SK-N-SH (cell line): Measurements from ENCODE around the gene ADD1. TPM values are rescaled to one million over a fixed set of nuclear protein-coding genes. Genes with fewer than 3 reads are reported as not detected.
A peak's percentile ranks its signal among the peaks of the same experiment; 100 is the strongest.

Experiments used
- CTCF ChIA-PET: fragments of 300-600, 350-600 bp; formaldehyde crosslinking; extraction: SDS; loops from one replicate; lab custom pipeline; 2021; lab: Yijun Ruan, JAX
- POLR2A ChIA-PET: fragments of 350-600 bp; sonication (Branson Sonifier 250); formaldehyde crosslinking; extraction: SDS; loops from one replicate; lab custom pipeline; 2020; ENCODE audit warnings: antibody characterized with exemption, inconsistent platforms; lab: Yijun Ruan, JAX
- DNase-seq: peaks from one replicate; pipeline ENCODE4 v3.0.0; 2012
- H2AFZ ChIP-seq: fragments of 200-600 bp; sonication (generic); 2 replicates; pipeline ENCODE4 v1.8.1; 2016; ENCODE audit warnings: antibody characterized with exemption, mild to moderate bottlenecking, low read depth
- H3F3A ChIP-seq: fragments of 200-600 bp; sonication (generic); replicated peaks from 2 replicates; pipeline ENCODE3; 2016; ENCODE audit warnings: antibody characterized with exemption, mild to moderate bottlenecking; ENCODE audit not compliant: insufficient read depth
- H3K27ac ChIP-seq, 2 experiments: fragments of 200-500 bp in 1 of 2; fragments of 200-600 bp in 1 of 2; sonication (Bioruptor generic) in 1 of 2; sonication (generic), shearing (Covaris generic) in 1 of 2; 2 replicates each; pipeline versions ENCODE4 v1.5.1 to v1.6.1; 2014 to 2016; ENCODE audit warnings: low read depth in 2 of 2, inconsistent platforms in 1 of 2, low read length in 1 of 2, mild to moderate bottlenecking in 1 of 2, mixed read lengths in 1 of 2
- H3K27me3 ChIP-seq: fragments of 200-600 bp; sonication (generic), shearing (Covaris generic); 2 replicates; pipeline ENCODE4 v1.6.1; 2016; ENCODE audit warnings: mixed run types; ENCODE audit not compliant: insufficient read depth
- H3K36me3 ChIP-seq, 2 experiments: fragments of 200-500 bp in 1 of 2; fragments of 200-600 bp in 1 of 2; sonication (Bioruptor generic) in 1 of 2; sonication (generic) in 1 of 2; replicated peaks in 1 of 2; 2 replicates each; pipeline versions ENCODE3 to v1.5.1; 2014 to 2016; ENCODE audit warnings: low read length in 1 of 2, mild to moderate bottlenecking in 1 of 2; ENCODE audit not compliant: insufficient read depth in 2 of 2, control insufficient read depth in 1 of 2
- H3K4me1 ChIP-seq, 2 experiments: fragments of 200-500 bp in 1 of 2; fragments of 200-600 bp in 1 of 2; sonication (Bioruptor generic) in 1 of 2; sonication (generic), shearing (Covaris generic) in 1 of 2; 2 replicates each; pipeline versions ENCODE4 v1.5.1 to v1.6.1; 2014 to 2016; ENCODE audit warnings: low read depth in 1 of 2, low read length in 1 of 2, mixed run types in 1 of 2; ENCODE audit not compliant: insufficient read depth in 2 of 2, control insufficient read depth in 1 of 2
- H3K4me2 ChIP-seq: fragments of 200-600 bp; sonication (generic), shearing (Covaris generic); 2 replicates; pipeline ENCODE4 v1.6.1; 2017; ENCODE audit warnings: mixed run types
- H3K4me3 ChIP-seq, 2 experiments: fragments of 200-500 bp in 1 of 2; fragments of 200-600 bp in 1 of 2; sonication (Bioruptor generic) in 1 of 2; sonication (generic), shearing (Covaris generic) in 1 of 2; 2 replicates each; pipeline versions ENCODE4 v1.5.1 to v1.8.1; 2014 to 2016; ENCODE audit warnings: low read depth in 2 of 2, inconsistent platforms in 1 of 2, low read length in 1 of 2, mild to moderate bottlenecking in 1 of 2, mixed read lengths in 1 of 2, moderate library complexity in 1 of 2
- H3K79me2 ChIP-seq: fragments of 200-600 bp; sonication (generic); 2 replicates; pipeline ENCODE4 v1.8.1; 2017; ENCODE audit warnings: mild to moderate bottlenecking; ENCODE audit not compliant: insufficient read depth
- H3K9ac ChIP-seq: fragments of 200-600 bp; sonication (generic); 2 replicates; pipeline ENCODE4 v1.6.1; 2017; ENCODE audit warnings: mixed run types
- H3K9me2 ChIP-seq: fragments of 200-600 bp; sonication (generic); 2 replicates; pipeline ENCODE4 v1.6.1; 2017; ENCODE audit warnings: mixed run types
- H3K9me3 ChIP-seq: fragments of 200-600 bp; sonication (generic); 2 replicates; pipeline ENCODE4 v1.6.1; 2017; ENCODE audit warnings: mixed run types, mild to moderate bottlenecking, moderate library complexity
- H4K20me1 ChIP-seq: fragments of 200-600 bp; sonication (generic); 2 replicates; pipeline ENCODE4 v1.6.1; 2017; ENCODE audit warnings: mild to moderate bottlenecking, mixed run types; ENCODE audit not compliant: insufficient read depth
- CHD2 ChIP-seq: fragments of 150-350 bp; IDR thresholded peaks from 2 replicates; pipeline ENCODE4 v1.6.1; 2018; ENCODE audit warnings: low read length; ENCODE audit not compliant: partially characterized antibody
- EP300 ChIP-seq, 2 experiments: IDR thresholded peaks; 2 replicates each; pipeline versions ENCODE4 v1.4.0 to v1.6.1; 2012; ENCODE audit warnings: borderline replicate concordance in 1 of 2, low read depth in 1 of 2, low read length in 1 of 2
- FOXJ3 ChIP-seq: sonication (generic); formaldehyde crosslinking; IDR thresholded peaks from 2 replicates; pipeline ENCODE4 v1.5.1; 2020; ENCODE audit warnings: mild to moderate bottlenecking, missing genetic modification reagents
- FOXM1 ChIP-seq: IDR thresholded peaks from 2 replicates; pipeline ENCODE4 v1.4.0; 2012; ENCODE audit warnings: low read depth, mild to moderate bottlenecking
- GATA2 ChIP-seq: sonication (generic); formaldehyde crosslinking; IDR thresholded peaks from 2 replicates; pipeline ENCODE4 v1.5.0; 2020; ENCODE audit warnings: mild to moderate bottlenecking, missing genetic modification reagents
- MXI1 ChIP-seq: IDR thresholded peaks from 2 replicates; pipeline ENCODE4 v1.6.1; 2012; ENCODE audit warnings: mild to moderate bottlenecking, low read depth, low read length, improper control_type of control experiment
- NRF1 ChIP-seq: IDR thresholded peaks from 2 replicates; pipeline ENCODE4 v1.6.1; 2012; ENCODE audit warnings: low read depth, mild to moderate bottlenecking, low read length
- RAD21 ChIP-seq: IDR thresholded peaks from 2 replicates; pipeline ENCODE4 v1.6.1; 2012; ENCODE audit warnings: mild to moderate bottlenecking, low read length
- RCOR1 ChIP-seq: fragments of 150-350 bp; IDR thresholded peaks from 2 replicates; pipeline ENCODE4 v1.6.1; 2017; ENCODE audit warnings: antibody characterized with exemption, low read length
- RFX5 ChIP-seq: IDR thresholded peaks from 2 replicates; pipeline ENCODE4 v1.6.1; 2012; ENCODE audit warnings: mild to moderate bottlenecking, improper control_type of control experiment, low read length
- RXRA ChIP-seq: IDR thresholded peaks from 2 replicates; pipeline ENCODE4 v1.4.0; 2012; ENCODE audit warnings: low read depth, mild to moderate bottlenecking, borderline replicate concordance
- YY1 ChIP-seq: IDR thresholded peaks from 2 replicates; pipeline ENCODE4 v1.4.0; 2012; ENCODE audit warnings: low read depth, mild to moderate bottlenecking
- WGBS: methylation state at CpG from one replicate; pipeline ENCODE4 v1.1.6; 2017; ENCODE audit warnings: low lambda C conversion rate; 5-methylcytosine and 5-hydroxymethylcytosine counted together
- polyA plus RNA-seq, 3 experiments: library from polyadenylated mRNA; depleted of rRNA; stranded (reverse); fragments of >200 nt; gene quantifications; 2 replicates each; pipeline ENCODE4 v1.2.3, GENCODE V29; 2012
- TF ChIP-seq, protein P1 (sequence below): IDR thresholded peaks from 2 replicates; pipeline ENCODE4 v1.4.0; 2012; ENCODE audit warnings: low read depth, borderline replicate concordance

ADD1 gene
- polyA plus RNA-seq, 1 of the 3 experiments (the other 2 are of a cell fraction) = 155 TPM

DNA sequence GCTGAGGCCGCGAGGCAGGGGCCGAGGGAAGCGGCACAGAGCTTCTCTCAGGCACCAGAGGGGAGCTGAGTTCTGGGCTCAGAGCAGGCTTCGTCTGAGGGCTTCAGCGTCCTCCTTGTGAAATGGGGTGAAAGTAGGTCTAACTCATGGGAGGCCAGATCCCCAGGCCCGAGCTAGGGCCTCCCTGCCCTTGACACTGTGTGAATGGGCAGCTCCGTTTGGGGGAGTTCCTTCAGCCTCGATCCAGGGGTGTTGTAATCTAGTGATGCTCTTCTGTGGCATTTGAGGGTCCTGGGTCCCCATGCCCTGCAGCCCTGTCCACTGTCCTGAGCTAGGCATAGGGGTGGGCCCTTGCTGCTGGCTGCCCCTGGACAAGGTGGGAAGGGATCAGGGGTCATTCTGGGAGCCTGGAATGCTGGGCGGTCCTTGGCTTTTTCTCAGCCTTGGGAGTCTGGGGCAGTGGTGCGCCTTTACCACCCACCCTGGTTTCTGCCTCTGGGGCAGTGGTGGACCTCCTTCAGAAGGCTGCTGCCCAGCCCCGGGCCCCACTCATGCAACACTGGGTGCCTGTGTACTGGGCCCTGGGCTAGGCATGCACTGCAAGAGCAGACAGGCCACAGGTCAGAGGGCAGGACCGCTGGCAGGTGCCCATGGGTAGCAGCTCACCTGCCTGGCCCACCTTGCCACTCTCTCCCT, 46.6 kb upstream of the ADD1 start:
- TF ChIP-seq YY1 = no peak
- no peak for TF ChIP-seq RFX5
- TF ChIP-seq, protein P1, sequence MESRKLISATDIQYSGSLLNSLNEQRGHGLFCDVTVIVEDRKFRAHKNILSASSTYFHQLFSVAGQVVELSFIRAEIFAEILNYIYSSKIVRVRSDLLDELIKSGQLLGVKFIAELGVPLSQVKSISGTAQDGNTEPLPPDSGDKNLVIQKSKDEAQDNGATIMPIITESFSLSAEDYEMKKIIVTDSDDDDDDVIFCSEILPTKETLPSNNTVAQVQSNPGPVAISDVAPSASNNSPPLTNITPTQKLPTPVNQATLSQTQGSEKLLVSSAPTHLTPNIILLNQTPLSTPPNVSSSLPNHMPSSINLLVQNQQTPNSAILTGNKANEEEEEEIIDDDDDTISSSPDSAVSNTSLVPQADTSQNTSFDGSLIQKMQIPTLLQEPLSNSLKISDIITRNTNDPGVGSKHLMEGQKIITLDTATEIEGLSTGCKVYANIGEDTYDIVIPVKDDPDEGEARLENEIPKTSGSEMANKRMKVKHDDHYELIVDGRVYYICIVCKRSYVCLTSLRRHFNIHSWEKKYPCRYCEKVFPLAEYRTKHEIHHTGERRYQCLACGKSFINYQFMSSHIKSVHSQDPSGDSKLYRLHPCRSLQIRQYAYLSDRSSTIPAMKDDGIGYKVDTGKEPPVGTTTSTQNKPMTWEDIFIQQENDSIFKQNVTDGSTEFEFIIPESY = no peak
- TF ChIP-seq NRF1 = no peak
- Histone ChIP-seq H2AFZ (no peak overlapping the region), H3K4me1 (peaks cover 31 to 89% of the 10 kb centered on the region in 2 experiments; a peak in 3 of 4 replicates), H3K9ac (no peak overlapping the region), H3F3A (peaks cover 4% of the 10 kb centered on the region), H4K20me1 (no peaks in the 10 kb centered on the region), H3K27me3 (no peaks in the 10 kb centered on the region), H3K9me2 (no peaks in the 10 kb centered on the region), H3K79me2 (peaks cover 7% of the 10 kb centered on the region; the same call in 1 of the 2 replicates), H3K4me2 (peak overlapping the region; percentile 44; the same call in 1 of the 2 replicates), H3K36me3 (no peaks in the 10 kb centered on the region), H3K4me3 (no peak overlapping the region), H3K27ac (peak overlapping the region in 1 of 2 experiments; percentile 98; a peak in 2 of 4 replicates), H3K9me3 (no peaks in the 10 kb centered on the region)
- POLR2A ChIA-PET = interaction anchor here (1.2 kb wide), 1 partner anchor 10 kb away, joined by 4 read pairs; no protein-coding TSS in a partner anchor
- WGBS = no CpG with 5 or more reads among the region's 13 CpGs
- DNase-seq = peak; percentile 4
- CTCF ChIA-PET = interaction anchor here (1.2 to 1.9 kb wide), 4 partner anchors 21 to 157 kb away, joined by 3 to 11 read pairs (median 3); no protein-coding TSS in a partner anchor

DNA sequence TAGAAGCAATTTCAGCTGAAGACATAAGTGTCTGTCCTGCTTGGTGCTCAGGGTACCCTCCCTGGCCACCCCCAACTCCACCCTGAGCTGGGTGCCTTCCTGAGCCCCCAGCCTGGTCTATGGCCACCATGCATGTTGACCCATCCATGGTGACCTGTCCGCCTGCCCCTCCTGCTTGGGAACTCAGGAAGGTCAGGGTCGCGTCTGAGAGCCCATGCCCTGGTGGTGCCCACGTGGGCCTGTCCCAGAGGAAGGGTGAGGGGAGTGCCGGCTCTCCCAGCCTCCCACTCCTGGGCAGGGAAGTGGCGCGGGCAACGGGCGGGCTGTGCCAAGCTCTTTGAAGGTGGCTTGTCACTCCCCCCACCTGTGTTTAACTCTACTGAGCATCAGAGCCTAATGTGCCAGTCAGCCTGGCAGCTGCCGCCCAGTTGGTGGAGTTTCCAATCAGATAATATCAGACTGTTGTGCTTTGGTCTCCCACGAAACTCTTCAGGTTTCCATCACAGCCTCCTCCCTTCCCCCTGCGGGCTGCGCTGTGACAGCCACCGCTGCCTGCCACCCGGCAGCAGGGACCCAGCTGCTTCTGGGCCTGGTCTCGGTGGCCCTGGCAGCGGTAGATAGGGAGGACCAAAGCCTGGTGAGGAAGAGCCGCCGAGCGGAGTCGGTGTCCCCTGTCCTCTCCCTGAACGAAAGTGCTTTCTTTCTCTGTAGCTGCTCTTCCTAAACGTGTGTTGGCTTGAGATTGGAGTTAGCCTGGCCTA, 45.9 kb upstream of the ADD1 start:
- DNase-seq = peak; percentile 79
- Histone ChIP-seq H3K79me2 (peaks cover 7% of the 10 kb centered on the region; the same call in 1 of the 2 replicates), H3K9ac (no peak overlapping the region), H3K4me3 (no peak overlapping the region), H3K36me3 (no peaks in the 10 kb centered on the region)
- WGBS = 72% methylated on average over 19 of the region's 23 CpGs
- TF ChIP-seq FOXM1 = no peak
- TF ChIP-seq RAD21 = peak; percentile 32
- no peak for TF ChIP-seq RXRA
- TF ChIP-seq CHD2 = peak; percentile 73
- TF ChIP-seq RCOR1 = peak; percentile 63; the same call in 1 of the 2 replicates
- peak; percentile 42; the same call in 1 of the 2 replicates for TF ChIP-seq MXI1
- peak; percentile 89 for TF ChIP-seq GATA2 (CRISPR knock-in tag)
- peak in 1 of 2 experiments; percentile 62; a peak in 1 of 4 replicates for TF ChIP-seq EP300 (IDR thresholded peaks at IDR 0.05; ENCODE audit: borderline replicate concordance in 1 of 2, low read depth in 1 of 2, low read length in 1 of 2)
- 0 out of 2 replicates have a peak, but pooled peaks have one; percentile 3 for TF ChIP-seq FOXJ3 (CRISPR knock-in tag)
- TF ChIP-seq, all 33 proteins: peak for 7
- peaks cover 31 to 84% of the 10 kb centered on the region in 2 experiments; a peak in 3 of 4 replicates for H3K4me1 ChIP-seq
- POLR2A ChIA-PET = interaction anchor here (0.7 to 1.6 kb wide), 6 partner anchors 9 to 262 kb away, joined by 3 to 7 read pairs (median 4); partner anchors contain the start of genes ADD1, FAM193A, GRK4 and NOP14
- H4K20me1 ChIP-seq = no peaks in the 10 kb centered on the region
- no peaks in the 10 kb centered on the region for H3K27me3 ChIP-seq
- H2AFZ ChIP-seq = no peak overlapping the region; the same call in 1 of the 2 replicates
- peak overlapping the region; percentile 22 to 98; a peak in 3 of 4 replicates for H3K27ac ChIP-seq
- H3F3A ChIP-seq = peaks cover 4% of the 10 kb centered on the region
- H3K9me2 ChIP-seq = no peaks in the 10 kb centered on the region
- peak overlapping the region; percentile 41; the same call in 1 of the 2 replicates for H3K4me2 ChIP-seq
- no peaks in the 10 kb centered on the region for H3K9me3 ChIP-seq
- CTCF ChIA-PET = interaction anchor here (1.1 to 1.9 kb wide), 7 partner anchors 20 to 177 kb away, joined by 3 to 11 read pairs (median 3); no protein-coding TSS in a partner anchor
